AG04450 (cell line): ENCODE measurements around the gene CCBE1. TPM values are rescaled to one million over a fixed set of nuclear protein-coding genes. Genes with fewer than 3 reads are reported as not detected.

Source experiments
- CTCF ChIA-PET: fragments of 300-600, 350-600 bp; formaldehyde crosslinking; extraction: SDS; loops from one replicate; lab custom pipeline; 2022; ENCODE audit warnings: antibody characterized with exemption, inconsistent platforms; lab: Charles Lee
- POLR2A ChIA-PET: fragments of 350-600 bp; formaldehyde crosslinking; extraction: SDS; loops from one replicate; lab custom pipeline; 2021; ENCODE audit warnings: antibody characterized with exemption, inconsistent platforms; lab: Yijun Ruan, JAX
- DNase-seq: peaks from one replicate; pipeline ENCODE4 v3.0.0-alpha.2; 2011; ENCODE audit warnings: low read depth, low spot score
- H3K27ac ChIP-seq: one replicate; pipeline ENCODE4 v1.5.1; 2012; ENCODE audit warnings: low read depth, low read length, control low read depth
- H3K27me3 ChIP-seq: one replicate; pipeline ENCODE4 v1.6.0; 2012; ENCODE audit warnings: low read length; ENCODE audit not compliant: control insufficient read depth, insufficient read depth
- H3K4me3 ChIP-seq: 2 replicates; pipeline ENCODE4 v1.5.1; 2011; ENCODE audit warnings: mild to moderate bottlenecking, low read depth, low read length, control low read depth
- H3K9me3 ChIP-seq: 2 replicates; pipeline ENCODE4 v1.5.1; 2012; ENCODE audit warnings: low read length; ENCODE audit not compliant: control insufficient read depth, insufficient read depth
- CTCF ChIP-seq: IDR thresholded peaks from 2 replicates; pipeline ENCODE4 v1.5.1; 2011; ENCODE audit warnings: low read depth, low read length, control low read depth, inconsistent platforms
- polyA plus RNA-seq: library from polyadenylated mRNA; depleted of rRNA; stranded (reverse); fragments of >200 nt; gene quantifications from 2 replicates; pipeline ENCODE4 v1.2.3, GENCODE V29; 2011

Gene CCBE1
- polyA plus RNA-seq, 1 experiment, result 40.4 TPM

DNA sequence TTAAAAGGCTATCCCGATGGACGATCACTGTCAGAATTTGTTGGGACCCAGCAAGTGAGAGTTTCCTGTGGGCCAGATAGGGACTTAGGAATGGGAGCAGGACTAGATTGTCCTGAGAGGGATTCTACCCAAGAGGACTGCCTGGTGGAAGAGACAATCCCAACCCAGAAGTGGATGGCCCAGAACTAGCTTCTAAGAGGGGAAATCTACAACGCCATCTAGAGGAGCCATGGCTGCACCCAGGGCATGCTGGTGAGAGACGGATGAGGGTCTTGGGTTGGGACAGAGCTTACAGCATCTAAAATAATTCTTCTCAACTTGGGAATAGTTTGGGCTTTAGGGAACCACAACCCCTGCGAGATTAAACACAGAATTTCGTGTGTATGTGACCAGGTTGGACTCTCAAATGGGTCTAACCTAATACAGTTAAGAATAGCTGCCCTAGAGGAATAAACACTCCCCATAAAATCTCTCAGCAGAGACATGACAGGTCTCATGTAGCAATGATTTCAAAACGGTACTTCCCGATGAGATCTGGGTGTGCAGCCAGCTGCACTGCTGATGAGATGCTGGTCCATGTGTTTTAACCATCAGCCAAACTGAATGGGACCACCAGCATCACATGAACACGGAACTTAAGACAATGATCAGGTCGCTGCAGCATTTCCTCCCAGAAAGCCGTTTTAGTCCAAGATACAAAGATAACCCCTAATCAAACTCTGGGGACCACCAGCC lies 50.8 kb downstream of the CCBE1 start:
- TF ChIP-seq CTCF, result no peak
- CTCF ChIA-PET, result no interaction called here
- no peaks in the 10 kb centered on the region for H3K27me3 ChIP-seq
- POLR2A ChIA-PET, result no interaction called here
- no peak for DNase-seq
- no peak overlapping the region for H3K4me3 ChIP-seq
- no peaks in the 10 kb centered on the region for H3K9me3 ChIP-seq
- peak overlapping the region; percentile 54 for H3K27ac ChIP-seq

DNA sequence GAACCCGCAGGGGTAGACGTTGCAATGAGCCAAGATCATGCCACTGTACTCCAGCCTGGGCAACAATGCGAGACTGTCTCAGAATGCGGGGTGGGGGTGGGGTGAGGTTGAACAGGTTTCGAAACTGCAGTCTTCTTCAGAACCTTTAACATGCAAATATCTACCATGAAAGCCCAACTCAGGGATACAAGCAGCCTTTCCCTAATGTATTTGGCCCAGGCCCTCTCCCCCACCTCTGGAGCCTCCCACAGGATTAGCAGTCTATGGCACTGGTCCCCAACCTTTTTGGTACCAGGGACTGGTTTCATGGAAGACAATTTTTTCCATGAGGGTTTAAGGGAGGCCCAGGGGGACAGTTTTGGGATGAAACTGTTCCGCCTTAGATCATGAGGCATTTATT lies 53.5 kb downstream of the CCBE1 start:
- Histone ChIP-seq H3K27me3 (no peaks in the 10 kb centered on the region), H3K9me3 (no peaks in the 10 kb centered on the region), H3K27ac (no peak overlapping the region), H3K4me3 (no peak overlapping the region)
- TF ChIP-seq CTCF, result no peak
- DNase-seq, result no peak
- ChIA-PET POLR2A (no interaction called here), CTCF (no interaction called here)

DNA sequence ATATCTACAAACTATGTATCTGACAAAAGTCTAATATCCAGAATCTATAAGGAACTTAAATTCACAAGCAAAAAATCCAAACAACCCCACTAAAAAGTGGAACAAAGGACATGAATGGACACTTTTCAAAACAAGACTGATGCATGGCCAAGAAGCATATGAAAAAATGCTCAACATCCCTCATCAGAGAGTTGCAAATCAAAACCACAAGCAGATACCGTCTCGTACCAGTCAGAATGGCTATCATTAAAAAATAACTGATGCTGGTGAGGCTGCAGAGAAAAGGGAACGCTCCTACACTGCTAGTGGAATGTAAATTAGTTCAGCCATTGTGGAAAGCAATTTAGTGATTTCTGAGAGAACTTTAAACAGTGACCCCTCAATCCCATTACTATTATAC lies 56.5 kb downstream of the CCBE1 start:
- Histone ChIP-seq H3K4me3 (no peak overlapping the region), H3K27ac (no peak overlapping the region), H3K27me3 (no peaks in the 10 kb centered on the region), H3K9me3 (no peaks in the 10 kb centered on the region)
- CTCF ChIA-PET, result interaction anchor here (1.3 to 1.7 kb wide), 2 partner anchors 9 to 56 kb away, joined by 4 to 5 read pairs; partner anchors contain the start of gene CCBE1
- TF ChIP-seq CTCF, result no peak
- POLR2A ChIA-PET, result no interaction called here
- no peak for DNase-seq

GRCh38 chr18:59639821-59640220 lies 57.4 kb downstream of the CCBE1 start:
- Histone ChIP-seq H3K27ac (no peak overlapping the region), H3K27me3 (no peaks in the 10 kb centered on the region), H3K4me3 (no peak overlapping the region), H3K9me3 (no peaks in the 10 kb centered on the region)
- DNase-seq, result no peak
- ChIA-PET POLR2A (interaction anchor here (0.6 kb wide), 1 partner anchor 73 kb away, joined by 3 read pairs; no protein-coding TSS in a partner anchor), CTCF (interaction anchor here (1.3 kb wide), 2 partner anchors 9 to 57 kb away, joined by 4 read pairs; partner anchors contain the start of gene CCBE1)
- no peak for TF ChIP-seq CTCF

GRCh38 chr18:59639136-59639535 lies 58.1 kb downstream of the CCBE1 start:
- no peak overlapping the region for H3K4me3 ChIP-seq
- ChIA-PET CTCF (interaction anchor here (0.5 to 1.3 kb wide), 4 partner anchors 8 to 58 kb away, joined by 3 to 4 read pairs (median 4); partner anchors contain the start of gene CCBE1), POLR2A (no interaction called here)
- no peaks in the 10 kb centered on the region for H3K27me3 ChIP-seq
- no peak overlapping the region for H3K27ac ChIP-seq
- DNase-seq, result no peak
- H3K9me3 ChIP-seq, result no peaks in the 10 kb centered on the region
- TF ChIP-seq CTCF, result no peak
